Hepatocyte (in vitro differentiated cells): ENCODE measurements around the gene SBF2. TPM values are rescaled to one million over a fixed set of nuclear protein-coding genes. Genes with fewer than 3 reads are reported as not detected.

Experiments
- DNase-seq: peaks from one replicate; pipeline ENCODE4 v3.0.0-alpha.2; 2016; ENCODE audit warnings: low spot score
- H2AFZ ChIP-seq: fragments of 200-600 bp; sonication (generic); 2 replicates; pipeline ENCODE4 v1.6.0; 2016; ENCODE audit warnings: antibody characterized with exemption, mild to moderate bottlenecking
- H3K27ac ChIP-seq: fragments of 200-600 bp; sonication (generic); 2 replicates; pipeline ENCODE4 v1.5.1; 2016; ENCODE audit warnings: mild to moderate bottlenecking
- H3K27me3 ChIP-seq: fragments of 200-600 bp; sonication (generic); 2 replicates; pipeline ENCODE4 v1.6.1; 2016
- H3K36me3 ChIP-seq: fragments of 200-600 bp; sonication (generic); replicated peaks from 2 replicates; pipeline ENCODE4 v1.5.1; 2016; ENCODE audit warnings: low read depth; ENCODE audit not compliant: insufficient read depth
- H3K4me1 ChIP-seq: fragments of 200-600 bp; sonication (generic); 2 replicates; pipeline ENCODE4 v1.5.1; 2016; ENCODE audit warnings: mild to moderate bottlenecking, moderate library complexity; ENCODE audit not compliant: insufficient read depth
- H3K4me2 ChIP-seq: fragments of 200-600 bp; sonication (generic); 2 replicates; pipeline ENCODE4 v1.6.0; 2016
- H3K4me3 ChIP-seq: fragments of 200-600 bp; sonication (generic); 2 replicates; pipeline ENCODE4 v1.5.1; 2016; ENCODE audit warnings: mild to moderate bottlenecking
- H3K79me2 ChIP-seq: fragments of 200-600 bp; sonication (generic); 2 replicates; pipeline ENCODE4 v1.6.0; 2017; ENCODE audit warnings: mild to moderate bottlenecking
- H3K9me2 ChIP-seq: fragments of 200-600 bp; sonication (generic); replicated peaks from 2 replicates; pipeline ENCODE4 v1.6.0; 2017; ENCODE audit warnings: mild to moderate bottlenecking; ENCODE audit not compliant: insufficient read depth
- H3K9me3 ChIP-seq: fragments of 200-600 bp; sonication (generic); 2 replicates; pipeline ENCODE4 v1.5.1; 2016; ENCODE audit warnings: low read depth, mild to moderate bottlenecking
- H4K20me1 ChIP-seq: fragments of 200-600 bp; sonication (generic); 2 replicates; pipeline ENCODE4 v1.6.0; 2016; ENCODE audit warnings: mild to moderate bottlenecking; ENCODE audit not compliant: insufficient read depth, poor library complexity, severe bottlenecking
- EZH2 ChIP-seq: fragments of 200-600 bp; sonication (generic); IDR thresholded peaks from 2 replicates; pipeline ENCODE4 v1.6.1; 2016; ENCODE audit warnings: antibody characterized with exemption, mild to moderate bottlenecking, borderline replicate concordance
- EZH2phosphoT487 ChIP-seq: fragments of 200-600 bp; sonication (generic); IDR thresholded peaks from one replicate; pipeline ENCODE4 v1.6.1; 2018; ENCODE audit warnings: antibody characterized with exemption, mild to moderate bottlenecking, low read depth, moderate library complexity; ENCODE audit not compliant: unreplicated experiment, severe bottlenecking
- WGBS: methylation state at CpG from one replicate; pipeline ENCODE4 v1.1.6; 2016; ENCODE audit warnings: low lambda C conversion rate; ENCODE audit errors: missing lambda C conversion rate; 5-methylcytosine and 5-hydroxymethylcytosine counted together
- polyA plus RNA-seq: library from polyadenylated mRNA; unstranded; fragments of >200 nt; fragmentation: Nextera tagmentation; extraction: Ambion mirVana; gene quantifications from 2 replicates; pipeline ENCODE4 v1.2.1, GENCODE V29; 2016
- total RNA-seq: library from RNA; depleted of rRNA; stranded (reverse); fragments of >200 nt; gene quantifications from 2 replicates; pipeline ENCODE4 v1.2.3, GENCODE V29; 2014
- TF ChIP-seq, protein P1 (sequence below): fragments of 200-600 bp; sonication (generic); IDR thresholded peaks from 2 replicates; pipeline ENCODE4 v1.5.1; 2016; ENCODE audit warnings: antibody characterized with exemption, mild to moderate bottlenecking; ENCODE audit not compliant: poor library complexity

The SBF2 gene
- total and polyA plus RNA-seq, 2 experiments from 2014 or later = 25.7 to 83.2 TPM

DNA sequence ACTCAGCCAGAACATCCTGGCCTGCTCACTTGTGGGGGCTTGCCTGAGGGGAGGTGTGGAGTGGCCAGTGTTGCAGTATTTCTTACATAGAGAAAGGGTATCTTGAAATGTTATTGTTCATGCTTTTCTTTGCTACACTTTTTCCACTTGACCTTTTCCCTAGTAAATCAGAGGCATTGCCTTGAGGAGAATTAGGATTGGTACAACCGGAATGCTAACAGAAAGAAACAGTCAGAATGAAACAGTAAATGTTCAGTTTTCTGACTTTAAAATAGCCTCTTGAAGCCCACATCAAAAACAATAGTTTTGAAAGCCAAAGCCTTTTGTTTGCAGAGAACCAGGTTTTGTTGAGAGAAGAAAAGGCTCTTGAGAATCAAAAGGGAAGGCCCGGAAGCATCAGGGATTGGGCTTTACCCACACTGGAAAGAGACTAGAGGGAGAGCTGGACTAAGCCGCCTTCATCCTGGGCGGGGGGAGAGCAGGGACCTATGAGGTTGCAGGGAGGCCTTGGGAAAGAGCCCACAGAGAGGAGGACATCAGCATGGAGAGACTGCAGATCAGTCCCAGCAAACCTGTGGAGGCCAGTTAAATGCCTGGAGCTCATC lies 23.2 kb upstream of the SBF2 start:
- Histone ChIP-seq H3K4me1 (peaks cover under 1% of the 10 kb centered on the region), H4K20me1 (no peaks in the 10 kb centered on the region), H3K36me3 (no peaks in the 10 kb centered on the region), H3K4me3 (no peak overlapping the region), H3K9me2 (no peaks in the 10 kb centered on the region), H3K27ac (no peak overlapping the region), H2AFZ (peak overlapping the region; percentile 11), H3K4me2 (no peak overlapping the region), H3K27me3 (no peaks in the 10 kb centered on the region), H3K79me2 (no peaks in the 10 kb centered on the region), H3K9me3 (no peaks in the 10 kb centered on the region)
- no peak for TF ChIP-seq EZH2
- TF ChIP-seq, protein P1, sequence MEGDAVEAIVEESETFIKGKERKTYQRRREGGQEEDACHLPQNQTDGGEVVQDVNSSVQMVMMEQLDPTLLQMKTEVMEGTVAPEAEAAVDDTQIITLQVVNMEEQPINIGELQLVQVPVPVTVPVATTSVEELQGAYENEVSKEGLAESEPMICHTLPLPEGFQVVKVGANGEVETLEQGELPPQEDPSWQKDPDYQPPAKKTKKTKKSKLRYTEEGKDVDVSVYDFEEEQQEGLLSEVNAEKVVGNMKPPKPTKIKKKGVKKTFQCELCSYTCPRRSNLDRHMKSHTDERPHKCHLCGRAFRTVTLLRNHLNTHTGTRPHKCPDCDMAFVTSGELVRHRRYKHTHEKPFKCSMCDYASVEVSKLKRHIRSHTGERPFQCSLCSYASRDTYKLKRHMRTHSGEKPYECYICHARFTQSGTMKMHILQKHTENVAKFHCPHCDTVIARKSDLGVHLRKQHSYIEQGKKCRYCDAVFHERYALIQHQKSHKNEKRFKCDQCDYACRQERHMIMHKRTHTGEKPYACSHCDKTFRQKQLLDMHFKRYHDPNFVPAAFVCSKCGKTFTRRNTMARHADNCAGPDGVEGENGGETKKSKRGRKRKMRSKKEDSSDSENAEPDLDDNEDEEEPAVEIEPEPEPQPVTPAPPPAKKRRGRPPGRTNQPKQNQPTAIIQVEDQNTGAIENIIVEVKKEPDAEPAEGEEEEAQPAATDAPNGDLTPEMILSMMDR = no peak
- TF ChIP-seq EZH2phosphoT487 = no peak
- 75% methylated on average over 4 of the region's 4 CpGs for WGBS
- DNase-seq = no peak

DNA sequence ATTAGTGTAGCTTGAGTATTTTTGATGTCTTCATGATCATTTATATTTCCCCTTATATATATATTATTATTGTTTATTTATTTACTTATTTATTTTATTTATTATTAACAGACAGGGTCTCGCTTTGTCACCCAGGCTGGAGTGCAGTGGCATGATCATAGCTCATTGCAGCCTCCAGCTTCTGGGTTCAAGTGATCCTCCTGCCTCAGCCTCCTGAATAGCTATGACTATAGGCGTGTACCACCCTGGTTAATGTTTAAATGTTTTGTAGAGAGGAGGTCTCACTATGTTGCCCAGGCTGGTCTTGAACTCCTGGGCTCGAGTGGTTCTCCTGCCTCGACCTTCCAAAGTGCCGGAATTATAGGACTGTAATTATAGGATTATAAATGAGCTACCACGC lies 21.1 kb upstream of the SBF2 start:
- H3K9me2 ChIP-seq = no peaks in the 10 kb centered on the region
- TF ChIP-seq EZH2 (no peak), EZH2phosphoT487 (no peak)
- TF ChIP-seq, protein P1 = no peak
- no peaks in the 10 kb centered on the region for H3K27me3 ChIP-seq
- H3K27ac ChIP-seq = no peak overlapping the region
- 96% methylated on average over 6 of the region's 6 CpGs for WGBS
- H3K9me3 ChIP-seq = no peaks in the 10 kb centered on the region
- no peaks in the 10 kb centered on the region for H4K20me1 ChIP-seq
- no peak overlapping the region for H3K4me2 ChIP-seq
- no peak for DNase-seq
- H3K79me2 ChIP-seq = no peaks in the 10 kb centered on the region
- no peaks in the 10 kb centered on the region for H3K36me3 ChIP-seq
- H3K4me3 ChIP-seq = no peak overlapping the region
- no peak overlapping the region for H2AFZ ChIP-seq
- peaks cover 3% of the 10 kb centered on the region for H3K4me1 ChIP-seq

DNA sequence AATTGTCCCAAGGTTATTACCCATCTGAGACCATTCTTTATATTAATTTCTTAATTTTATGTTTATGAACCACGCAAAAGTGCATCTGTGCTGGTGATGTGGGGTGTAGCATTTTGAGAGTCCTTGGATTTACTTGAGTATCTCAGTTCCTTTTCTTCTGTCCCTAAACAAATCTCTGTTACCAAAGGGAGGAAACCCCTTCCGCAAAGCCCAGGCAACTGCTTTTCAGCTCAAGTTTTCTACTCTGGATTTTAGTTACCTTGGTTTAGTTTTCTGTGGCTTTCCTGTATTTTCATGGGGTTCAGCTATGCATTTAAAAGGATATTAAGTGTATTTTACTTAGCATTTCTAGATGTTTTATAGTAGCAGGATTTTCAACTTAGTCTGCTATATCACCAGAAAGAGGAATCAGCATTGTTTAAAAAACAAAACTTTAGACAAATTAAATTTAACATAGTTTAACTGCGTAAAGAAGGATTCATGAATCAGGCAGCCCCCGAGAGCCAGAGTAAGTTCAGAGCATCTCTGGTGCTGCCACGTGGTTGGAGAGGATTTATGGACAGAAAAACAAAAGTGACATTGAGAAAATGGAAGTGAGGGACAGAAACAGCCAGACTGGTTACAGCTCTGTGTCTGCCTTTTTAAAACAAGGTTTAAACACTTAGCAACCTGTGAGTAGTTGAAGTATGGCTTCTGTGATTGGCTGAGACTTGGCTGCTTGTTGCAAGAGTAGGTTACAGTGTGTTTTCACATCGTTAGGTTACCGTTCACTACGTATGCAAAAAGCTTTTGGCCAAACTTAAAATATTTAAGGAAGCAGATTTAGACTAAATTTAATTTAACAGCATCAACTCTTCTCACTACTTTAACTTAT lies 20.4 kb upstream of the SBF2 start:
- H3K27me3 ChIP-seq = no peaks in the 10 kb centered on the region
- no peak overlapping the region for H3K4me2 ChIP-seq
- no peak overlapping the region for H2AFZ ChIP-seq
- H3K27ac ChIP-seq = no peak overlapping the region
- no peaks in the 10 kb centered on the region for H3K9me3 ChIP-seq
- DNase-seq = peak; percentile 48
- peaks cover 6% of the 10 kb centered on the region for H3K4me1 ChIP-seq
- H4K20me1 ChIP-seq = no peaks in the 10 kb centered on the region
- H3K4me3 ChIP-seq = no peak overlapping the region
- H3K36me3 ChIP-seq = no peaks in the 10 kb centered on the region
- no peaks in the 10 kb centered on the region for H3K9me2 ChIP-seq
- TF ChIP-seq EZH2phosphoT487 (no peak), EZH2 (no peak)
- TF ChIP-seq, protein P1 = no peak
- 66% methylated on average over 8 of the region's 8 CpGs for WGBS
- H3K79me2 ChIP-seq = no peaks in the 10 kb centered on the region
